Measurements from ENCODE around the gene GNAL. TPM values are rescaled to one million over a fixed set of nuclear protein-coding genes. Genes with fewer than 3 reads are reported as not detected.
"Not testable (repeated sequence)": the region's sequence is repeated elsewhere in the genome, so short reads cannot be mapped to it uniquely, and the experiment has no call there.

Gene GNAL
- total RNA-seq, 4 donors from 2014 or later: 13.5 to 24.6 (median 19.9) TPM

GRCh38 chr18:11908182-11909060 is 219.4 kb downstream of the GNAL start, which contains the start of gene MPPE1:
TSS of gene MPPE1 (minus strand) at chr18:11908317. CDS start at chr18:11897264, 11,053 bp downstream.
- TF ChIP-seq, protein P1, sequence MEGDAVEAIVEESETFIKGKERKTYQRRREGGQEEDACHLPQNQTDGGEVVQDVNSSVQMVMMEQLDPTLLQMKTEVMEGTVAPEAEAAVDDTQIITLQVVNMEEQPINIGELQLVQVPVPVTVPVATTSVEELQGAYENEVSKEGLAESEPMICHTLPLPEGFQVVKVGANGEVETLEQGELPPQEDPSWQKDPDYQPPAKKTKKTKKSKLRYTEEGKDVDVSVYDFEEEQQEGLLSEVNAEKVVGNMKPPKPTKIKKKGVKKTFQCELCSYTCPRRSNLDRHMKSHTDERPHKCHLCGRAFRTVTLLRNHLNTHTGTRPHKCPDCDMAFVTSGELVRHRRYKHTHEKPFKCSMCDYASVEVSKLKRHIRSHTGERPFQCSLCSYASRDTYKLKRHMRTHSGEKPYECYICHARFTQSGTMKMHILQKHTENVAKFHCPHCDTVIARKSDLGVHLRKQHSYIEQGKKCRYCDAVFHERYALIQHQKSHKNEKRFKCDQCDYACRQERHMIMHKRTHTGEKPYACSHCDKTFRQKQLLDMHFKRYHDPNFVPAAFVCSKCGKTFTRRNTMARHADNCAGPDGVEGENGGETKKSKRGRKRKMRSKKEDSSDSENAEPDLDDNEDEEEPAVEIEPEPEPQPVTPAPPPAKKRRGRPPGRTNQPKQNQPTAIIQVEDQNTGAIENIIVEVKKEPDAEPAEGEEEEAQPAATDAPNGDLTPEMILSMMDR (IDR thresholded peaks at IDR 0.05): peak in 2 of 4 experiments; percentile 14 to 25
- no peak for TF ChIP-seq EP300 (IDR thresholded peaks at IDR 0.05)
- TF ChIP-seq POLR2A (IDR thresholded peaks at IDR 0.05): peak; percentile 90 to 94
- peak; percentile 94 for TF ChIP-seq POLR2AphosphoS5 (IDR thresholded peaks at IDR 0.05)
- Histone ChIP-seq H3K27ac (peak within 1 kb of the TSS; percentile 88 to 100 (median 96)), H3K4me1 (peaks cover 8 to 23% (median 9%) of the 10 kb centered on the region in 3 donors), H3K9me3 (no peaks in the 10 kb centered on the region), H3K4me3 (peak within 1 kb of the TSS; percentile 65 to 93), H3K27me3 (no peaks in the 10 kb centered on the region), H3K36me3 (peaks cover 0 to 16% of the 10 kb centered on the region in 2 donors)
- peak; percentile 95 for ATAC-seq
- 0% methylated on average over 10 of the region's 106 CpGs; no CpG with 5 or more reads in 1 of the 2 donors for WGBS, 2 donors (ENCODE audit: low coverage in 1 of 2)

DNA sequence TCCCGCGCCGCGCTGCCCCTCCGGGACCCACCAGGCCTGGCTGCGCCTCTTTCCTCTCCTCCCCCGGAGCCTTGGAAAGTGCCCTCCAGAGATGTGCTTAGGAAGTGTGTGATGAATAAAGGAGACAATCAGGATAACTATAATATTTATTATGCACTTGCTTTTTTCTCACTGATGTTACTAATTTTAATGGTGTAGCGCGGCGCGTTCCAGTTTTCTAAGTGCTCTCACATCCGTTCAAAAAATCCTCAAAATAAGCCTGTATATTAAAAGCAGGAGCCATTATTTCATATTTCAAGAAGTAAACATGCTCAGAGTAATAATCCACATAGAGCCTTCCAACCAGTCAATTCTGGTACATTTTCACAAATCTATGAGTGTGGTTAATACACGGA is 220.0 kb downstream of the GNAL start:
- no peak for ATAC-seq
- Histone ChIP-seq H3K27me3 (no peaks in the 10 kb centered on the region), H3K27ac (peak overlapping the region; percentile 88 to 100 (median 96)), H3K4me1 (peaks cover 8 to 23% (median 9%) of the 10 kb centered on the region in 3 donors), H3K4me3 (peak overlapping the region; percentile 65 to 93), H3K9me3 (no peaks in the 10 kb centered on the region), H3K36me3 (peaks cover 0 to 11% of the 10 kb centered on the region in 2 donors)
- WGBS, 2 donors (ENCODE audit: low coverage in 1 of 2): 3 to 20% methylated on average over 1 to 13 of the region's 13 CpGs
- TF ChIP-seq EP300 (IDR thresholded peaks at IDR 0.05): no peak
- no peak for TF ChIP-seq POLR2AphosphoS5 (IDR thresholded peaks at IDR 0.05)
- TF ChIP-seq, protein P1 (IDR thresholded peaks at IDR 0.05): no peak
- TF ChIP-seq POLR2A (IDR thresholded peaks at IDR 0.05): no peak

GRCh38 chr18:11909591-11910026 is 220.5 kb downstream of the GNAL start:
- Histone ChIP-seq H3K27me3 (no peaks in the 10 kb centered on the region), H3K4me3 (peak overlapping the region in 1 of 2 donors; percentile 93), H3K4me1 (peaks cover 8 to 23% (median 9%) of the 10 kb centered on the region in 3 donors), H3K36me3 (peaks cover 0 to 11% of the 10 kb centered on the region in 2 donors), H3K9me3 (no peaks in the 10 kb centered on the region), H3K27ac (peak overlapping the region; percentile 88 to 100 (median 96))
- 21 to 27% methylated on average over 2 of the region's 2 CpGs for WGBS, 2 donors (ENCODE audit: low coverage in 1 of 2)
- ATAC-seq: peak; percentile 54
- no peak for TF ChIP-seq POLR2A (IDR thresholded peaks at IDR 0.05)
- TF ChIP-seq POLR2AphosphoS5 (IDR thresholded peaks at IDR 0.05): peak; percentile 74
- TF ChIP-seq, protein P1 (IDR thresholded peaks at IDR 0.05): no peak

- H3K27me3 ChIP-seq, H3K4me3 ChIP-seq, H3K36me3 ChIP-seq, H3K4me1 ChIP-seq, H3K27ac ChIP-seq, H3K9me3 ChIP-seq, ATAC-seq: not testable (repeated sequence)
- WGBS, 2 donors (ENCODE audit: low coverage in 1 of 2): 44 to 48% methylated on average over 3 of the region's 4 CpGs
Observed at GRCh38 chr18:11916880-11917279, 227.8 kb downstream of the GNAL start.

DNA sequence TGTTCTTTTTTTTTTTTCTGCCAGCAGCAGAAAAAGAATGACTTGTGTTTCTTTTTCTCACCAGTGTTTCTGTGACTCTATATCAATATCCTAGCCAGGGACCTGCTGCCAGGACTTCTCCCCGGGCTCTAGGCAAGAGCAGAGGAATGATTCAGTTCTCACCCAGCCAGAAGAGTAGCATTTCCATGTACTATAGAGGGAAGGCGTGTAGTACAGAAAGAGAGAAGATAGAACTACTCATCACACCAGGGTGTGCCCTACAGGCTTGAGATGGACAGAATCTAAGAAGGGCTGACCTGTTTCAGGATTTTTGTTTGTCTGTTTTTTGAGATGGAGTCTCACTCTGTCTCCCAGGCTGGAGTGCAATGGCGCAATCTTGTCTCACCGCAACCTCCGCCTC is 230.5 kb downstream of the GNAL start:
- ATAC-seq, H3K36me3 ChIP-seq, H3K27ac ChIP-seq, H3K9me3 ChIP-seq, H3K4me1 ChIP-seq, H3K4me3 ChIP-seq, H3K27me3 ChIP-seq: not testable (repeated sequence)
- 83 to 95% methylated on average over 3 to 5 of the region's 5 CpGs for WGBS, 2 donors (ENCODE audit: low coverage in 1 of 2)

DNA sequence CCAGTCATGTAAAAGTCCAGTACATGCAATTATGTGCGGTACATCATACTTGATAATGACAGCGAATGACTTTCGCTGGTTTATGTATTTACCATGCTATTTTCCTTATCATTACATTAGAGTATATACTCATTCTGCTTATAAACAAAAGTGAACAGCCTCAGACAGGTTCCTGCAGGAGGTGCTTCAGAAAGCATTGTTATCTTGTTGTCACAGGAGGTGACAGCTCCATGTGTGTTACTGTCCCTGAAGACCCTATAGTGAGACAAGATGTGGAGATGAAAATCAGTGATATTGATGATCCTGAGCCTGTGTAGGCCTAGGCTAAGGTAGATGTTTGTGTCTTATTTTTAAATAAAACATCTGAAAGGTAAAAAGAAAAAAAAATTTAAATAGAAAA is 234.4 kb downstream of the GNAL start:
- H3K27ac ChIP-seq: no peak overlapping the region
- H3K4me1 ChIP-seq: no peaks in the 10 kb centered on the region
- no peaks in the 10 kb centered on the region for H3K36me3 ChIP-seq
- TF ChIP-seq EP300 (IDR thresholded peaks at IDR 0.05): no peak
- TF ChIP-seq, protein P1 (IDR thresholded peaks at IDR 0.05): no peak
- no peaks in the 10 kb centered on the region for H3K9me3 ChIP-seq
- H3K27me3 ChIP-seq: no peaks in the 10 kb centered on the region
- WGBS, 2 donors (ENCODE audit: low coverage in 1 of 2): 86 to 97% methylated on average over 3 of the region's 3 CpGs
- H3K4me3 ChIP-seq: no peak overlapping the region
- no peak for ATAC-seq
